Activated naive CD4-positive, alpha-beta T cell treated with anti-CD3 and anti-CD28 coated beads for 36 hours (primary cell): ENCODE measurements around the gene ISM1. TPM values are rescaled to one million over a fixed set of nuclear protein-coding genes. Genes with fewer than 3 reads are reported as not detected.

Experiments used
- CTCF ChIA-PET: fragments of 350-600 bp; sonication (Branson Sonifier 250); formaldehyde crosslinking; loops from one replicate; lab custom pipeline; 2021; ENCODE audit warnings: antibody characterized with exemption; lab: Charles Lee
- DNase-seq: peaks from one replicate; pipeline ENCODE4 v3.0.0-alpha.2; 2020
- H3K27ac Mint-ChIP-seq: one replicate; pipeline ENCODE4 v1.8.0; 2021; ENCODE audit warnings: mild to moderate bottlenecking, mixed read lengths
- H3K27me3 Mint-ChIP-seq: one replicate; pipeline ENCODE4 v1.8.0; 2021; ENCODE audit warnings: low read depth, mixed read lengths
- H3K36me3 Mint-ChIP-seq: one replicate; pipeline ENCODE4 v1.8.0; 2021; ENCODE audit warnings: low read depth, mixed read lengths
- H3K4me1 Mint-ChIP-seq: one replicate; pipeline ENCODE4 v1.8.0; 2021; ENCODE audit warnings: low read depth, mixed read lengths
- H3K4me3 Mint-ChIP-seq: one replicate; pipeline ENCODE4 v1.8.0; 2021; ENCODE audit warnings: mild to moderate bottlenecking, moderate library complexity, mixed read lengths
- H3K9me3 Mint-ChIP-seq: one replicate; pipeline ENCODE4 v1.8.0; 2021; ENCODE audit warnings: mixed read lengths
- intact Hi-C: fragments of 100-400 bp; cut with micrococcal nuclease; formaldehyde crosslinking; loops from one replicate; pipeline ENCODE4 v1.15.1; 2023
- total RNA-seq, 2 experiments: library from RNA; stranded (reverse); gene quantifications; one replicate each; pipeline ENCODE4 v1.2.3, GENCODE V29; 2021

The ISM1 gene
- total RNA-seq, 2 experiments from 2014 or later: 0.27 to 0.29 TPM

- intact Hi-C loops: loop anchor here (5.0 kb wide), 1 partner anchor 33 kb away; no protein-coding TSS in a partner anchor
- CTCF ChIA-PET: interaction anchor here (1.1 kb wide), 1 partner anchor 12 kb away, joined by 3 read pairs; no protein-coding TSS in a partner anchor
- no peak for DNase-seq
- peaks cover 48% of the 10 kb centered on the region for H3K4me1 Mint-ChIP-seq
- H3K27me3 Mint-ChIP-seq: no peaks in the 10 kb centered on the region
- H3K9me3 Mint-ChIP-seq: no peaks in the 10 kb centered on the region
- H3K27ac Mint-ChIP-seq: no peak overlapping the region
- no peak overlapping the region for H3K4me3 Mint-ChIP-seq
- no peaks in the 10 kb centered on the region for H3K36me3 Mint-ChIP-seq
Measured at GRCh38 chr20:13245250-13245723, 24.2 kb downstream of the ISM1 start.

DNA sequence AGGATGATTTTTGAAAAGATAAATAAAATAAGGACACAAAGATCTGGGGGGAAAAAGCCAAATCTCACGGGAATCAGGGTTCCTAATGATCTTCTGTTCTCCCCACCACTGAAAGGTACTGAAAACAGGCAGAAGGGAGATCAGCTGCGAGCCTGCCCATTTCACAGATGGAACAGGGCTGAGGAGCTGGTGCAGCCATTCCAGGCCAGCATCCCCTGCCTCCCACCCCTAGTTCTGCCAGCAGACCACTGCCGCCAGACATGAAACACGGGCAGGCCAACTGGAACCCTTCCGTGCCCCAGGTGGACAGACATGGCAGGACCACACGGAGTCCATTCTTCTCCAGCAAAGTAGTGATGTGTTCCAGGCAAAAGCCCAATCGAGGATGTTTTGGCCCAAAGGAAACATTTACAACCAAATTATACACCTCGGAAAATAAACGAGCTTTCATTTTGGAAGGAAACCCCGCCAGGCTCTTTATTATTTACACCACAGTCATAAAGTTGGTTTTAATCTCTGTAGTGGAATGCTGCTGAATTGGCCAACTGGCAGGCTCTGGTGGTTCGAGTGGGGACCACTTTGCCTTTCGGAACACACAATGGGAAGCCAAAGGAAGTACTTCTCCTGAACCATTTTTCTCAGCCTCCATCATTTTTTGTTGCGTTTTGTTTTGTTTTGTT, 28.2 kb downstream of the ISM1 start:
- intact Hi-C loops: loop anchor here (5.0 kb wide), 1 partner anchor 37 kb away; no protein-coding TSS in a partner anchor
- DNase-seq: no peak
- Mint-ChIP-seq H3K9me3 (no peaks in the 10 kb centered on the region), H3K36me3 (no peaks in the 10 kb centered on the region), H3K27ac (no peak overlapping the region), H3K4me1 (peaks cover 58% of the 10 kb centered on the region), H3K27me3 (no peaks in the 10 kb centered on the region), H3K4me3 (no peak overlapping the region)
- CTCF ChIA-PET: interaction anchor here (1.1 to 2.6 kb wide), 4 partner anchors 8 to 130 kb away, joined by 3 to 8 read pairs (median 4); no protein-coding TSS in a partner anchor

- no peaks in the 10 kb centered on the region for H3K9me3 Mint-ChIP-seq
- no peaks in the 10 kb centered on the region for H3K27me3 Mint-ChIP-seq
- no peak overlapping the region for H3K4me3 Mint-ChIP-seq
- DNase-seq: no peak
- intact Hi-C loops: loop anchor here (5.0 kb wide), 1 partner anchor 37 kb away; no protein-coding TSS in a partner anchor
- H3K4me1 Mint-ChIP-seq: peaks cover 55% of the 10 kb centered on the region
- H3K27ac Mint-ChIP-seq: no peak overlapping the region
- CTCF ChIA-PET: interaction anchor here (1.2 to 2.6 kb wide), 3 partner anchors 11 to 131 kb away, joined by 3 to 8 read pairs (median 6); no protein-coding TSS in a partner anchor
- H3K36me3 Mint-ChIP-seq: no peaks in the 10 kb centered on the region
Measured at GRCh38 chr20:13249798-13250170, 28.7 kb downstream of the ISM1 start.

- intact Hi-C loops: no loop called here
- H3K27ac Mint-ChIP-seq: no peak overlapping the region
- peaks cover 52% of the 10 kb centered on the region for H3K4me1 Mint-ChIP-seq
- no peaks in the 10 kb centered on the region for H3K9me3 Mint-ChIP-seq
- no peak for DNase-seq
- H3K36me3 Mint-ChIP-seq: no peaks in the 10 kb centered on the region
- CTCF ChIA-PET: interaction anchor here (1.2 to 2.6 kb wide), 3 partner anchors 10 to 131 kb away, joined by 3 to 8 read pairs (median 6); no protein-coding TSS in a partner anchor
- H3K27me3 Mint-ChIP-seq: no peaks in the 10 kb centered on the region
- no peak overlapping the region for H3K4me3 Mint-ChIP-seq
Measured at GRCh38 chr20:13250251-13250650, 29.2 kb downstream of the ISM1 start.

- CTCF ChIA-PET: interaction anchor here (1.9 to 2.6 kb wide), 2 partner anchors 9 to 11 kb away, joined by 6 to 8 read pairs; no protein-coding TSS in a partner anchor
- DNase-seq: no peak
- H3K36me3 Mint-ChIP-seq: no peaks in the 10 kb centered on the region
- intact Hi-C loops: no loop called here
- no peaks in the 10 kb centered on the region for H3K9me3 Mint-ChIP-seq
- H3K4me3 Mint-ChIP-seq: no peak overlapping the region
- H3K27ac Mint-ChIP-seq: no peak overlapping the region
- no peaks in the 10 kb centered on the region for H3K27me3 Mint-ChIP-seq
- H3K4me1 Mint-ChIP-seq: peaks cover 46% of the 10 kb centered on the region
Measured at GRCh38 chr20:13251106-13251903, 30.2 kb downstream of the ISM1 start.

- H3K36me3 Mint-ChIP-seq: no peaks in the 10 kb centered on the region
Measured at GRCh38 chr20:13251904-13252297, 30.8 kb downstream of the ISM1 start.

DNA sequence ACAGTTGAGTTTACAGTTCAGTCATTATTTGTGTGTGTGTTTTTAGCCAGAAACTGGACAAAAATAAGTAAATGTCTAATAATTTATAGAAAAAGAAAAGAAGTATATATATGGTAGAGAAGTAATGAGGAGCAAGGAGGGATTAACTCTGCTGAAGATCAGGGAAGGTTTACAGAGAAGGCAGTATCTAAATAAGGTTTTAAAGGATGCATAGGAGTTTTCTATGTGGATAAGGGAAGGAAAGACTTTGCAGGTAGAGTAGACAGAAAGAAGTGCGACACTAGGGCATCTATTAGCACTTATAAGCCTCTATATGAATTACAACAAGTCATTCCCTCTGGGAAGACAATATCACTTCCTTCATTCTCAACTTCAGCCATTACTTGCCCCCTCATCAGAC, 34.3 kb downstream of the ISM1 start:
- H3K4me1 Mint-ChIP-seq: peaks cover 14% of the 10 kb centered on the region
- no peaks in the 10 kb centered on the region for H3K27me3 Mint-ChIP-seq
- no peaks in the 10 kb centered on the region for H3K9me3 Mint-ChIP-seq
- no peak overlapping the region for H3K4me3 Mint-ChIP-seq
- no peaks in the 10 kb centered on the region for H3K36me3 Mint-ChIP-seq
- CTCF ChIA-PET: no interaction called here
- intact Hi-C loops: no loop called here
- DNase-seq: no peak
- no peak overlapping the region for H3K27ac Mint-ChIP-seq

More at GRCh38 chr20:13251904-13252297, 30.8 kb downstream of the ISM1 start:
- no peaks in the 10 kb centered on the region for H3K27me3 Mint-ChIP-seq
- H3K27ac Mint-ChIP-seq: no peak overlapping the region
- no peaks in the 10 kb centered on the region for H3K9me3 Mint-ChIP-seq
- no peak overlapping the region for H3K4me3 Mint-ChIP-seq
- H3K4me1 Mint-ChIP-seq: peaks cover 40% of the 10 kb centered on the region
- no peak for DNase-seq
- CTCF ChIA-PET: no interaction called here
- intact Hi-C loops: no loop called here

GRCh38 chr20:13256606-13257005, 35.5 kb downstream of the ISM1 start:
- H3K36me3 Mint-ChIP-seq: no peaks in the 10 kb centered on the region
- intact Hi-C loops: no loop called here
- no peaks in the 10 kb centered on the region for H3K27me3 Mint-ChIP-seq
- H3K4me1 Mint-ChIP-seq: peaks cover 14% of the 10 kb centered on the region
- H3K4me3 Mint-ChIP-seq: no peak overlapping the region
- CTCF ChIA-PET: interaction anchor here (1.3 kb wide), 1 partner anchor 8 kb away, joined by 3 read pairs; no protein-coding TSS in a partner anchor
- no peaks in the 10 kb centered on the region for H3K9me3 Mint-ChIP-seq
- DNase-seq: no peak
- H3K27ac Mint-ChIP-seq: no peak overlapping the region

DNA sequence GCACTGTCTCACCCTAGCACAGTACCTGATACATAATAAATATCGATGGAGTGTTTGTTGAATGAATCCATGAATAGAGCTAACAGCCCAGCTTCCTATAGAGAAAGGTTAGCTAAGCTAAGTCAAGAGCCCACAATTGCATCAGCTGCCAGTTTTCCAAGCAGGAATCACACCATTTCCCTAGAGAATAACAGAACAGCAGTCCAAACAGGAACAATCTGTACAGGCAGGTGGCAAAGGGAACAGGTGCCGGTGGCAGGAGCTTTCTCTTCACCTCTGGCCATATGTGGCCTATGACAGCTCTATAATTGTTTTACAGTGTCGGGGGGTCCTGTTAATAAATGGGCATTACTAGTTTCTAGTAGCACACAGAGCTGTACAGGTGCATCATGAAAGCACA, 38.8 kb downstream of the ISM1 start:
- Mint-ChIP-seq H3K9me3 (no peaks in the 10 kb centered on the region), H3K27me3 (no peaks in the 10 kb centered on the region), H3K36me3 (no peaks in the 10 kb centered on the region), H3K27ac (no peak overlapping the region), H3K4me3 (no peak overlapping the region), H3K4me1 (peaks cover 10% of the 10 kb centered on the region)
- CTCF ChIA-PET: interaction anchor here (0.5 to 3.8 kb wide), 10 partner anchors 10 to 493 kb away, joined by 3 to 45 read pairs (median 4); no protein-coding TSS in a partner anchor
- no peak for DNase-seq
- intact Hi-C loops: loop anchor here (10.0 kb wide), 1 partner anchor 795 kb away; no protein-coding TSS in a partner anchor

DNA sequence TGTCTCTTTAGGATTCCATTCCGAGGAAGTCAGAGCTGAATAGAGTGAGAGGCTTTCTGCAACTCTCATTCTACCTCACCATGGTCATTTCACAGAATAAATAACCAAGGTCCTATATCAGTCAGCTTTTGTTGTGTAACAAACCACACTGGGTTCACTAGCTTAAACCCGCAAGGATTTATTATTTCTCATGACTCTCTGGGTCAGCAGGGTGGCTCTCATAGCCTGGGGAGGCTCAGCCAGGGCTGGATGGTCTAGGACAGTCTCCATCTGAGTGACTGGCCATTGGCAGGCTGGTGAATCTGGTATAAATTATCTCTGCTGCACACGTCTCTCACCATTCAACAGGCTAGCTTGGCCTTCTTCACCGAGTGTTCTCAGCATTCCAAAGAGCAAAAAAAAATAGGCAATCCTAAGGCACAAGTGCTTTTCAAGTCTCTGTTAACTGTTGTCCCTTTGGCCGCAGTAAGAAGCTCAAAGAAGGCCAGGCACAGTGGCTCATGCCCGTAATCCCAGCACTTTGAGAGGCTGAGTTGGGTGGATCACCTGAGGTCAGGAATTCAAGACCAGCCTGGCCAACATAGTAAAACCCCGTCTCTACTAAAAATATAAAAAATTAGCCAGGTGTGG, 39.7 kb downstream of the ISM1 start:
- Mint-ChIP-seq H3K4me3 (no peak overlapping the region), H3K27me3 (no peaks in the 10 kb centered on the region), H3K36me3 (no peaks in the 10 kb centered on the region), H3K9me3 (no peaks in the 10 kb centered on the region), H3K4me1 (peaks cover 10% of the 10 kb centered on the region), H3K27ac (no peak overlapping the region)
- CTCF ChIA-PET: interaction anchor here (0.5 to 3.8 kb wide), 12 partner anchors 8 to 492 kb away, joined by 3 to 45 read pairs (median 4); no protein-coding TSS in a partner anchor
- intact Hi-C loops: loop anchor here (10.0 kb wide), 1 partner anchor 794 kb away; no protein-coding TSS in a partner anchor
- DNase-seq: no peak

DNA sequence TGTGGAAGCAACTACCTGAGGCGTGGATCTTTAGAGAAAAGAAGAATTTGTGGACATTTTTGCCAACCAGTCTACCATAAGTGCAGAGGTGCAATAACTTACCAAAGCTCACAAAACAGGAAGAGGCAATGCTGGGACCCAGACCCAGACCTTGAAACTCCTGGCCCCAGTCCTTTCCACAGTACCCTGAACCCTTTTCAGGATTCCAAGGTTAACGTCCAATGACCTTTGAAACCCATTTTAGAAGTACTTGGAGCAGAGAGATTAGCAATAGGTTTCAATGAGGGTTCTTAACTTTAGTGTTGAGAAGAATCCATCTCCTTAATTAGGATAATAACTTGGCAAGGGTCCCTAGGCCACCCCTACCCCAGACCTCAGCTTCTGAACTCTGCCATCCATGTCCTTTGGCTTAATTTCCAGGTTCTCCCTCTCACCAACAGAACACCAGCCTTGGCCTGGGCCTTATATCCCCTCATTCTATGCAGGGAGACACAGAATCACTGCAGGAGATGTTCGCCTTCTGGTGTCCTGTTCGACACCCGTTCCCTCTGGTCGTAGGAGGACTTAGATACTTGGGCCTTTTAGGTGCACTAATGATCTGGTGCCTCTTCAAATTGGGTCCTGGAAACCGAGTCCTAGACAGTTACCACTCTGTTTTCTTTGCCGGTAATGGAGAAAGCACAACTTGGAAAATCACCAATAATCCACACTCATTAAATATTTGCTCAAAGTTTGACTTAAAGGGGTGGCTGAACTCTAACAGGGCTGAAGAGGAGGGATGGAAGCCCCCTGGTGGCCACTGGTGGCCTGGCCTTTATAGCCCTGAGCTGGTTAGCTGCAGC, 40.6 kb downstream of the ISM1 start:
- peak; percentile 74 for DNase-seq
- CTCF ChIA-PET: interaction anchor here (0.6 to 3.8 kb wide), 13 partner anchors 9 to 336 kb away, joined by 3 to 45 read pairs (median 4); no protein-coding TSS in a partner anchor
- intact Hi-C loops: loop anchor here (1.0 to 10.0 kb wide), 5 partner anchors 41 to 793 kb away; no protein-coding TSS in a partner anchor
- Mint-ChIP-seq H3K9me3 (no peaks in the 10 kb centered on the region), H3K36me3 (no peaks in the 10 kb centered on the region), H3K27me3 (no peaks in the 10 kb centered on the region), H3K27ac (no peak overlapping the region), H3K4me1 (peaks cover 10% of the 10 kb centered on the region), H3K4me3 (no peak overlapping the region)
